H9 (cell line): ENCODE data around the gene KCNK13. TPM values are rescaled to one million over a fixed set of nuclear protein-coding genes. Genes with fewer than 3 reads are reported as not detected.

Experiments used
- DNase-seq: peaks from one replicate; pipeline ENCODE4 v3.0.0-alpha.2; 2017
- H2AFZ ChIP-seq: one replicate; pipeline ENCODE4 v1.6.1; 2013; ENCODE audit warnings: mild to moderate bottlenecking, low read length, control low read depth, moderate library complexity
- H2AK5ac ChIP-seq: 2 replicates; pipeline ENCODE4 v1.6.1; 2013; ENCODE audit warnings: low read length, control low read depth, mixed read lengths; ENCODE audit not compliant: insufficient read length
- H2BK120ac ChIP-seq: one replicate; pipeline ENCODE4 v1.6.1; 2013; ENCODE audit warnings: low read depth, mild to moderate bottlenecking, low read length, control low read depth, inconsistent platforms; ENCODE audit not compliant: poor library complexity, severe bottlenecking
- H2BK12ac ChIP-seq: 2 replicates; pipeline ENCODE4 v1.6.1; 2013; ENCODE audit warnings: low read length, control low read depth, mixed read lengths, low read depth; ENCODE audit not compliant: insufficient read length
- H2BK15ac ChIP-seq: 2 replicates; pipeline ENCODE4 v1.6.1; 2013; ENCODE audit warnings: low read depth, low read length, control low read depth
- H2BK20ac ChIP-seq: one replicate; pipeline ENCODE4 v1.6.1; 2013; ENCODE audit warnings: low read depth, mild to moderate bottlenecking, low read length, control low read depth, inconsistent platforms; ENCODE audit not compliant: poor library complexity, severe bottlenecking
- H2BK5ac ChIP-seq: 2 replicates; pipeline ENCODE4 v1.6.1; 2013; ENCODE audit warnings: low read length, control low read depth, mixed read lengths; ENCODE audit not compliant: insufficient read length
- H3K14ac ChIP-seq: 2 replicates; pipeline ENCODE4 v1.6.1; 2013; ENCODE audit warnings: low read length, control low read depth; ENCODE audit not compliant: insufficient read depth
- H3K18ac ChIP-seq: 2 replicates; pipeline ENCODE4 v1.6.1; 2013; ENCODE audit warnings: low read depth, mild to moderate bottlenecking, mixed read lengths, low read length, control low read depth; ENCODE audit not compliant: insufficient read length
- H3K23ac ChIP-seq: 2 replicates; pipeline ENCODE4 v1.6.1; 2013; ENCODE audit warnings: low read length, control low read depth, mixed read lengths, low read depth; ENCODE audit not compliant: insufficient read length
- H3K23me2 ChIP-seq: 2 replicates; pipeline ENCODE4 v1.6.1; 2013; ENCODE audit warnings: low read depth, mild to moderate bottlenecking, mixed read lengths, low read length, control low read depth; ENCODE audit not compliant: insufficient read length, poor library complexity, severe bottlenecking
- H3K27ac ChIP-seq: 2 replicates; pipeline ENCODE4 v1.5.1; 2013; ENCODE audit warnings: low read length, control low read depth, mixed read lengths, low read depth; ENCODE audit not compliant: insufficient read length
- H3K27me3 ChIP-seq: 2 replicates; pipeline ENCODE4 v1.6.1; 2013; ENCODE audit warnings: low read length, control low read depth, inconsistent platforms; ENCODE audit not compliant: insufficient read depth
- H3K4ac ChIP-seq: 2 replicates; pipeline ENCODE4 v1.6.1; 2013; ENCODE audit warnings: low read depth, mild to moderate bottlenecking, control low read depth, inconsistent platforms, low read length, moderate library complexity
- H3K4me1 ChIP-seq: 2 replicates; pipeline ENCODE4 v1.6.1; 2013; ENCODE audit warnings: low read length, control low read depth, inconsistent platforms; ENCODE audit not compliant: insufficient read depth
- H3K4me2 ChIP-seq: 2 replicates; pipeline ENCODE4 v1.6.1; 2013; ENCODE audit warnings: low read length, control low read depth, mixed read lengths; ENCODE audit not compliant: insufficient read length, insufficient read depth
- H3K56ac ChIP-seq: 2 replicates; pipeline ENCODE4 v1.6.1; 2013; ENCODE audit warnings: low read depth, mild to moderate bottlenecking, mixed read lengths, low read length, control low read depth; ENCODE audit not compliant: insufficient read length
- H3K79me1 ChIP-seq: 2 replicates; pipeline ENCODE4 v1.6.1; 2013; ENCODE audit warnings: low read depth, mild to moderate bottlenecking, moderate library complexity, low read length, control low read depth, inconsistent platforms; ENCODE audit not compliant: insufficient read depth, poor library complexity, severe bottlenecking
- H3K79me2 ChIP-seq: 2 replicates; pipeline ENCODE4 v1.6.1; 2013; ENCODE audit warnings: low read length, control low read depth, inconsistent platforms; ENCODE audit not compliant: insufficient read depth
- H3K9ac ChIP-seq: 2 replicates; pipeline ENCODE4 v1.6.1; 2013; ENCODE audit warnings: low read length, control low read depth, mixed read lengths; ENCODE audit not compliant: insufficient read length; ENCODE audit errors: extremely low read depth
- H3K9me3 ChIP-seq: one replicate; pipeline ENCODE4 v1.6.1; 2013; ENCODE audit warnings: low read depth, low read length, inconsistent platforms; ENCODE audit not compliant: control insufficient read depth
- H3T11ph ChIP-seq: one replicate; pipeline ENCODE4 v1.6.1; 2013; ENCODE audit warnings: mild to moderate bottlenecking, low read length, control low read depth, inconsistent platforms
- H4K20me1 ChIP-seq: one replicate; pipeline ENCODE4 v1.6.1; 2013; ENCODE audit not compliant: control insufficient read depth, insufficient read length, insufficient read depth
- H4K5ac ChIP-seq: 2 replicates; pipeline ENCODE4 v1.6.1; 2013; ENCODE audit warnings: low read depth, mild to moderate bottlenecking, mixed read lengths, low read length, control low read depth; ENCODE audit not compliant: insufficient read length
- H4K8ac ChIP-seq: replicated peaks from 2 replicates; pipeline ENCODE4 v1.6.1; 2013; ENCODE audit warnings: low read length, control low read depth, mixed read lengths, low read depth; ENCODE audit not compliant: insufficient read length
- H4K91ac ChIP-seq: 2 replicates; pipeline ENCODE4 v1.6.1; 2013; ENCODE audit warnings: low read depth, mild to moderate bottlenecking, moderate library complexity, mixed read lengths, low read length, control low read depth; ENCODE audit not compliant: insufficient read length
- H3K27ac Mint-ChIP-seq, 3 experiments: 2 replicates in 2 of 3; 3 replicates in 1 of 3; pipeline ENCODE4 v1.8.0; 2020 to 2021; ENCODE audit warnings: mixed read lengths in 3 of 3, mild to moderate bottlenecking in 1 of 3, moderate library complexity in 1 of 3
- H3K27me3 Mint-ChIP-seq: 2 replicates; pipeline ENCODE4 v1.8.0; 2021; ENCODE audit warnings: low read depth, mild to moderate bottlenecking, moderate library complexity, mixed read lengths
- H3K36me3 Mint-ChIP-seq, 3 experiments: 2 replicates in 2 of 3; 3 replicates in 1 of 3; pipeline ENCODE4 v1.8.0; 2020 to 2021; ENCODE audit warnings: low read depth in 3 of 3, mixed read lengths in 3 of 3; ENCODE audit not compliant: insufficient read depth in 1 of 3
- H3K4me1 Mint-ChIP-seq, 2 experiments: 2 replicates each; pipeline ENCODE4 v1.8.0; 2020; ENCODE audit warnings: mixed read lengths in 2 of 2
- H3K4me3 Mint-ChIP-seq, 2 experiments: 2 replicates in 1 of 2; 3 replicates in 1 of 2; pipeline ENCODE4 v1.8.0; 2020 to 2021; ENCODE audit warnings: mild to moderate bottlenecking in 2 of 2, mixed read lengths in 2 of 2, moderate library complexity in 1 of 2
- H3K9me3 Mint-ChIP-seq, 2 experiments: 2 replicates in 1 of 2; 3 replicates in 1 of 2; pipeline ENCODE4 v1.8.0; 2020; ENCODE audit warnings: mild to moderate bottlenecking in 2 of 2, mixed read lengths in 2 of 2, moderate library complexity in 1 of 2
- WGBS: extraction: QIAGEN DNeasy Blood & Tissue Kit; methylation state at CpG from one replicate; pipeline ENCODE4 v1.1.7; 2013; ENCODE audit warnings: missing lambda C conversion rate, low lambda C conversion rate, mixed read lengths; ENCODE audit not compliant: insufficient read length; ENCODE audit errors: extremely low coverage; 5-methylcytosine and 5-hydroxymethylcytosine counted together
- total RNA-seq: library from RNA; stranded (reverse); gene quantifications from 2 replicates; pipeline ENCODE4 v1.2.1, GENCODE V29; 2021
- TF ChIP-seq, protein P1 (sequence below): fragments of 200-600 bp; sonication (generic); conservative IDR thresholded peaks from 3 replicates; pipeline ENCODE4 v1.8.0; 2021; ENCODE audit warnings: antibody characterized with exemption, mild to moderate bottlenecking

Gene KCNK13
- total RNA-seq, 1 experiment from 2014 or later, result 0.39 TPM

- Histone ChIP-seq H2BK15ac (no peak overlapping the region), H3K4ac (no peak overlapping the region), H3T11ph (no peak overlapping the region), H2BK5ac (no peak overlapping the region), H3K9ac (no peak overlapping the region), H3K56ac (no peak overlapping the region), H2AK5ac (no peak overlapping the region), H2BK120ac (no peak overlapping the region), H4K20me1 (no peaks in the 10 kb centered on the region), H2BK12ac (no peak overlapping the region), H3K27me3 (no peaks in the 10 kb centered on the region), H4K5ac (no peak overlapping the region), H3K4me1 (no peaks in the 10 kb centered on the region; the same call in 1 of the 2 replicates), H4K91ac (no peak overlapping the region), H2AFZ (no peak overlapping the region), H3K27ac (no peak overlapping the region), H3K23me2 (no peaks in the 10 kb centered on the region), H2BK20ac (no peak overlapping the region), H3K23ac (no peak overlapping the region), H3K9me3 (no peaks in the 10 kb centered on the region), H3K4me2 (no peak overlapping the region), H3K79me2 (no peaks in the 10 kb centered on the region), H4K8ac (no peak overlapping the region), H3K18ac (no peak overlapping the region), H3K14ac (no peak overlapping the region), H3K79me1 (no peaks in the 10 kb centered on the region)
- WGBS, result no CpG with 5 or more reads among the region's 3 CpGs
- H3K4me3 Mint-ChIP-seq, result no peak overlapping the region
- no peak overlapping the region for H3K27ac Mint-ChIP-seq
- H3K27me3 Mint-ChIP-seq, result no peaks in the 10 kb centered on the region; the same call in none of the 2 replicates
- H3K9me3 Mint-ChIP-seq, result peaks cover 0 to 3% of the 10 kb centered on the region in 2 experiments; a peak in 2 of 5 replicates
- H3K36me3 Mint-ChIP-seq, result no peaks in the 10 kb centered on the region
- H3K4me1 Mint-ChIP-seq, result peaks cover 9 to 10% of the 10 kb centered on the region in 2 experiments
- TF ChIP-seq, protein P1, sequence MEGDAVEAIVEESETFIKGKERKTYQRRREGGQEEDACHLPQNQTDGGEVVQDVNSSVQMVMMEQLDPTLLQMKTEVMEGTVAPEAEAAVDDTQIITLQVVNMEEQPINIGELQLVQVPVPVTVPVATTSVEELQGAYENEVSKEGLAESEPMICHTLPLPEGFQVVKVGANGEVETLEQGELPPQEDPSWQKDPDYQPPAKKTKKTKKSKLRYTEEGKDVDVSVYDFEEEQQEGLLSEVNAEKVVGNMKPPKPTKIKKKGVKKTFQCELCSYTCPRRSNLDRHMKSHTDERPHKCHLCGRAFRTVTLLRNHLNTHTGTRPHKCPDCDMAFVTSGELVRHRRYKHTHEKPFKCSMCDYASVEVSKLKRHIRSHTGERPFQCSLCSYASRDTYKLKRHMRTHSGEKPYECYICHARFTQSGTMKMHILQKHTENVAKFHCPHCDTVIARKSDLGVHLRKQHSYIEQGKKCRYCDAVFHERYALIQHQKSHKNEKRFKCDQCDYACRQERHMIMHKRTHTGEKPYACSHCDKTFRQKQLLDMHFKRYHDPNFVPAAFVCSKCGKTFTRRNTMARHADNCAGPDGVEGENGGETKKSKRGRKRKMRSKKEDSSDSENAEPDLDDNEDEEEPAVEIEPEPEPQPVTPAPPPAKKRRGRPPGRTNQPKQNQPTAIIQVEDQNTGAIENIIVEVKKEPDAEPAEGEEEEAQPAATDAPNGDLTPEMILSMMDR, result no peak
- DNase-seq, result no peak
Measured at GRCh38 chr14:90175631-90176030, 113.8 kb downstream of the KCNK13 start.
